ENCODE results near the gene NSUN5. TPM values are rescaled to one million over a fixed set of nuclear protein-coding genes. Genes with fewer than 3 reads are reported as not detected.
"Not testable (repeated sequence)": the region's sequence is repeated elsewhere in the genome, so short reads cannot be mapped to it uniquely, and the experiment has no call there.

NSUN5 gene
- total RNA-seq, 3 donors from 2014 or later (not counting 1 experiment from before 2014, with no cell fraction given), result 35.9 to 39.3 (median 37.4) TPM

DNA sequence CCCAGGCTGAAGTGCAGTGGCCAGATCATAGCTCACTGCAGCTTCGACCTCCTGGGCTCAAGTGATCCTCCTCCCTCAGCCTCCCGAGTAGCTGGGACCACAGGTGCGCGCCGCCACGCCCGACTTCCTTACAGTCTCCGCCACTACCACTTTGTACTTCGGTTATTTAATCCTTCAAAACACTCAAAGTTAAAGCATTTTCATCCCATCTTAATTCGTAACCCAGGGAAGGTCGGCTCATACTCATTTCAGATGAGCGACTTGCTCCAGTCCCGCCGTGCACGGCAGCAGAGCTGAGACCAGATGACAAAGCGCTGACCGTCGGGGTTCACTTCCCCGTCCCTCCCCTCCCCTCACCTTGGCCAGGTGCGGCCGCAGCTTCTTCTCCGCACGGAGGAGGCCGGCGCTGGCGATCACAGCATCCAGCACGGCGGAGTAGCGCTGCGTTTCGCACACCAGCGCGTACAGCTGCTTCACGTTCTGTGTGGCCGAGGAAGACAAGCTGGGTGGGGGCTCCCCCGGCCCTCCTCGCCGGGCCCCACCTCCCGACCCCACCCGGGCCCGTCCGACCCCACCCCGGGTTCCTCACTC lies 457 bp downstream of the NSUN5 start:
- Mint-ChIP-seq H3K4me3 (peak overlapping the region; percentile 99), H3K27ac (peak overlapping the region; percentile 83 to 94), H3K36me3 (no peaks in the 10 kb centered on the region), H3K9me3 (no peaks in the 10 kb centered on the region), H3K27me3 (ENCODE audit: low read depth in 2 of 2) (no peaks in the 10 kb centered on the region), H3K4me1 (peaks cover 25 to 37% of the 10 kb centered on the region in 2 donors)
- Histone ChIP-seq H3K9me3 (ENCODE audit: control insufficient read depth, insufficient read depth, low read length) (no peaks in the 10 kb centered on the region), H3K4me3 (ENCODE audit: low read length) (peak overlapping the region; percentile 81), H3K4me1 (ENCODE audit: control insufficient read depth, insufficient read depth, low read length) (peaks cover 20% of the 10 kb centered on the region), H3K27me3 (ENCODE audit: control insufficient read depth, insufficient read depth, low read length) (no peaks in the 10 kb centered on the region), H3K27ac (ENCODE audit: low read length) (peak overlapping the region; percentile 58), H3K36me3 (ENCODE audit: control insufficient read depth, insufficient read depth, low read length) (peaks cover 21% of the 10 kb centered on the region)
- TF ChIP-seq, protein P1, sequence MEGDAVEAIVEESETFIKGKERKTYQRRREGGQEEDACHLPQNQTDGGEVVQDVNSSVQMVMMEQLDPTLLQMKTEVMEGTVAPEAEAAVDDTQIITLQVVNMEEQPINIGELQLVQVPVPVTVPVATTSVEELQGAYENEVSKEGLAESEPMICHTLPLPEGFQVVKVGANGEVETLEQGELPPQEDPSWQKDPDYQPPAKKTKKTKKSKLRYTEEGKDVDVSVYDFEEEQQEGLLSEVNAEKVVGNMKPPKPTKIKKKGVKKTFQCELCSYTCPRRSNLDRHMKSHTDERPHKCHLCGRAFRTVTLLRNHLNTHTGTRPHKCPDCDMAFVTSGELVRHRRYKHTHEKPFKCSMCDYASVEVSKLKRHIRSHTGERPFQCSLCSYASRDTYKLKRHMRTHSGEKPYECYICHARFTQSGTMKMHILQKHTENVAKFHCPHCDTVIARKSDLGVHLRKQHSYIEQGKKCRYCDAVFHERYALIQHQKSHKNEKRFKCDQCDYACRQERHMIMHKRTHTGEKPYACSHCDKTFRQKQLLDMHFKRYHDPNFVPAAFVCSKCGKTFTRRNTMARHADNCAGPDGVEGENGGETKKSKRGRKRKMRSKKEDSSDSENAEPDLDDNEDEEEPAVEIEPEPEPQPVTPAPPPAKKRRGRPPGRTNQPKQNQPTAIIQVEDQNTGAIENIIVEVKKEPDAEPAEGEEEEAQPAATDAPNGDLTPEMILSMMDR (IDR thresholded peaks at IDR 0.05), result no peak
- ATAC-seq, result peak; percentile 24 to 44 (median 38)
- WGBS (ENCODE audit: insufficient coverage), result 14% methylated on average over 43 of the region's 43 CpGs
- no peak for DNase-seq
- intact Hi-C loops (cut with micrococcal nuclease), result no loop called here

DNA sequence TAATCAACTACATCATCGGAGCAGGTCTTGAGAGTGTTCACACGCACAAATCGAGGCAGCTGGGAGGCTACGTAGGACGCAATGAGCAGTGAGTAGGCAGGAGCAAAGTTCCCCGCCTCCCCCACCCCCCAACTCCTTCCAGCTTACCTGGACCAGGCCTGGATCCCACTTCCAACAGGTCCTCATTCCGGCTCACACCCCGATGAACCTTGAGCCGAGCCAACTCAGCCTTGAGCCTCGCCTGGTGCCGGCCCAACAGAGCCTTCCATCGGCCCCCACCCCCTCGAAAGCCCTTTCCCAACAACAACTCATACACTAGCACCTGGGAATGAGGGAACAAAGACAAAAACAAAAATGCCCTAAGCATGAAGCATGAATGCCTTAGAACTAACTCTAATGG lies 1.2 kb downstream of the NSUN5 start:
- Histone ChIP-seq H3K27me3 (ENCODE audit: control insufficient read depth, insufficient read depth, low read length) (no peaks in the 10 kb centered on the region), H3K36me3 (ENCODE audit: control insufficient read depth, insufficient read depth, low read length) (peaks cover 21% of the 10 kb centered on the region), H3K9me3 (ENCODE audit: control insufficient read depth, insufficient read depth, low read length) (no peaks in the 10 kb centered on the region), H3K4me1 (ENCODE audit: control insufficient read depth, insufficient read depth, low read length) (peaks cover 20% of the 10 kb centered on the region), H3K4me3 (ENCODE audit: low read length) (no peak overlapping the region), H3K27ac (ENCODE audit: low read length) (no peak overlapping the region)
- Mint-ChIP-seq H3K9me3 (no peaks in the 10 kb centered on the region), H3K27ac (peak overlapping the region; percentile 53 to 94), H3K4me3 (peak overlapping the region; percentile 70), H3K4me1 (peaks cover 25 to 37% of the 10 kb centered on the region in 2 donors), H3K36me3 (no peaks in the 10 kb centered on the region), H3K27me3 (ENCODE audit: low read depth in 2 of 2) (no peaks in the 10 kb centered on the region)
- ATAC-seq, result no peak
- WGBS (ENCODE audit: insufficient coverage), result 97% methylated on average over 13 of the region's 13 CpGs
- intact Hi-C loops (cut with micrococcal nuclease), result no loop called here
- no peak for DNase-seq
- TF ChIP-seq, protein P1 (IDR thresholded peaks at IDR 0.05), result no peak

DNA sequence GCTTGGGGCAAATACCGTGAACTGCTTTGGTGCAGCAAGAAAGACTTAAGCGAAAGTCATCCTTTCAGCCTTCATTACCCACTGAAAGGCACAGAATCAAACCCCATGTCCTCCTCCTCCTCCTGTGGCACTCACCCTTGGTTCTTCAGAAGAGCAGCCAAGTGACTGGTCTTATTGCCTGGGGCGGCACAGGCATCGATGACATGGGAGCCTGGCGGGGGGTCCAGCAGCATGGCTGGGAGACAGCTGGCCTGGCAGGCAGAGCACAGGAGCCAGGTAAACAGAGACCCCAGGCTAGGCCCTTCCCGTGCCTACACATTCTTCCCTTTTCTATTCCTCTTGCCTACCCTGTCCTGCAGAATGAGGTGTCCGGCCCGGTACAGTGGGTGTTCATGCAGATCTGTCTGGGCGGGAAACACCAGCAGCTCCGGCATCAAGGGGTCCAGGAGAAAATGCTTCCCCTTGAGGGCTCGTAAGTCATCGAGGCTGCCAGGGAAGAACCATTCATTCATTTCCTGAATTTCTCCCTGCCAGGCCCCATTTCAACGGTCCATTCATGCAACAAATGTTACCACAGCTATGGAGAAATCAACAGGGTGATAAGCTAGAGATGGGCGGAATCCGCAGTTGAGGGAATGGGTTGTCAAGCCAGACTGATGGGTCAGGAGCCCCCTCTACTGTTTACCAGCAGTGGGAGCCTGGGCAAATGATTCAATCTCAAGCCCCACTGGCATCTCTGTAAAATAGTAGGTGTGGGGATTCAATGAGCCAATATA lies 3.8 kb downstream of the NSUN5 start:
- intact Hi-C loops (cut with micrococcal nuclease); DNase-seq; H3K9me3 Mint-ChIP-seq; H3K9me3 ChIP-seq (ENCODE audit: control insufficient read depth, insufficient read depth, low read length); H3K36me3 Mint-ChIP-seq; H3K27me3 ChIP-seq (ENCODE audit: control insufficient read depth, insufficient read depth, low read length); H3K4me3 ChIP-seq (ENCODE audit: low read length); ATAC-seq; H3K27ac Mint-ChIP-seq; H3K4me3 Mint-ChIP-seq; H3K27me3 Mint-ChIP-seq (ENCODE audit: low read depth in 2 of 2); H3K27ac ChIP-seq (ENCODE audit: low read length): not testable (repeated sequence)
- H3K4me1 Mint-ChIP-seq, result peaks cover 25 to 37% of the 10 kb centered on the region in 2 donors
- H3K4me1 ChIP-seq (ENCODE audit: control insufficient read depth, insufficient read depth, low read length), result peaks cover 20% of the 10 kb centered on the region
- H3K36me3 ChIP-seq (ENCODE audit: control insufficient read depth, insufficient read depth, low read length), result peaks cover 21% of the 10 kb centered on the region
- WGBS (ENCODE audit: insufficient coverage), result 86% methylated on average over 10 of the region's 15 CpGs

DNA sequence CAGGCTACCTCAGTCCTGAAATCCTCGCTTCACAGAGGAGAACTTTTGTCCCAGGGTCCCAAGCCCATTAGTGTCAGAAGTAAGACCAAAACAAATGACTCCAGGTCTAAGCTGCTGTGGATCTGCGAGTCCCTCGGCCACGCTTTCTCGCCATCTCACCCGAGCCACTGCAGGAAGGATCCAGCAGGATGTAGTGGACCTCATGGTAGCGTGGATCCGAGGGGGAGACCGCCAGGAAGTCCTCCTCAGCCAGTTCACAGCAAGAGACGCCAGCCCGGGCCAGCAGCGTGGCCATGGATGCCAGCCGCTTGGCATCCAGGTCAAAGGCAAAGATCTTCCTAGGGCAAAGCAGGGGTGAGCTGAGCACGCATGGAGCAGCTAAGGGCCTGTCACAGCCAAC lies 4.6 kb downstream of the NSUN5 start:
- H3K27me3 ChIP-seq (ENCODE audit: control insufficient read depth, insufficient read depth, low read length), result no peaks in the 10 kb centered on the region
- H3K4me3 ChIP-seq (ENCODE audit: low read length), result no peak overlapping the region
- peaks cover 25 to 33% of the 10 kb centered on the region in 2 donors for H3K4me1 Mint-ChIP-seq
- intact Hi-C loops (cut with micrococcal nuclease), result no loop called here
- H3K36me3 ChIP-seq (ENCODE audit: control insufficient read depth, insufficient read depth, low read length), result peaks cover 21% of the 10 kb centered on the region
- H3K4me3 Mint-ChIP-seq, result no peak overlapping the region
- H3K4me1 ChIP-seq (ENCODE audit: control insufficient read depth, insufficient read depth, low read length), result peaks cover 14% of the 10 kb centered on the region
- no peaks in the 10 kb centered on the region for H3K36me3 Mint-ChIP-seq
- H3K27ac ChIP-seq (ENCODE audit: low read length), result no peak overlapping the region
- H3K9me3 ChIP-seq (ENCODE audit: control insufficient read depth, insufficient read depth, low read length), result no peaks in the 10 kb centered on the region
- H3K27ac Mint-ChIP-seq, result no peak overlapping the region
- H3K27me3 Mint-ChIP-seq (ENCODE audit: low read depth in 2 of 2), result no peaks in the 10 kb centered on the region
- no peaks in the 10 kb centered on the region for H3K9me3 Mint-ChIP-seq
- ATAC-seq (no peak), DNase-seq (no peak)
- TF ChIP-seq, protein P1 (IDR thresholded peaks at IDR 0.05), result no peak
- 97% methylated on average over 14 of the region's 14 CpGs for WGBS (ENCODE audit: insufficient coverage)
